Fibroblast of lung (primary cell): Measurements from ENCODE around the gene TP53BP2.

Experiments used
- CTCF ChIP-seq, 2 donors: IDR thresholded peaks in 1 of 2; conservative IDR thresholded peaks in 1 of 2; 1 replicate in 1 of 2; 2 replicates in 1 of 2; pipeline ENCODE4 v1.5.1; 2011 to 2012; ENCODE audit warnings: low read length in 2 of 2, control low read depth in 1 of 2, inconsistent platforms in 1 of 2, low read depth in 1 of 2, mild to moderate bottlenecking in 1 of 2
- EZH2 ChIP-seq: IDR thresholded peaks from 2 replicates; pipeline ENCODE4 v1.5.1; 2012; ENCODE audit warnings: low read length, control low read depth, mild to moderate bottlenecking; ENCODE audit errors: missing control alignments

DNA sequence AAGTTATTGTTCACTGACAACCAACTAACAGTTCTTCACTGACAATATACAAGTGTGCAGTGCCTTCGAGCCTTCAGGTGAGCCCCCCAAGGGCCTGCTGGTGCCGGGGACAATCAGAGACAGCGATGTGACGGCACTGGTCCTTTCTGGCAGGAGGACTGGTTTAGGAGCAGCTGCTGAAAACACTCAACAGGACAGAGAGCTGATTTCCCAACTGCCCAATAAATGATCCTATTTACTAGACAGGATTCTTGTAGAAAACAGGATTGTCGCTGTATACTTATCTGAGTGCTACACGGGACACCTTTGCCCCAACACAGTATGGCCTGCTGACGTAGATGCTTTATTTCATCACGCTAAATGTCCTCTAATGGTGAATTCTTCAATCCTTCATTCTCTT, 65.4 kb downstream of the TP53BP2 start:
- no peak for TF ChIP-seq CTCF (conservative IDR thresholded peaks at IDR 0.05 in 1 of 2, IDR thresholded peaks at IDR 0.05 in 1 of 2; ENCODE audit: low read depth in 1 of 2, low read length in 2 of 2)
- no peak for TF ChIP-seq EZH2
